Mesodermal cell (in vitro differentiated cells): ENCODE data around the gene KIFBP.

Experiments
- H3K27ac ChIP-seq: 2 replicates; pipeline ENCODE4 v1.7.0; 2013; ENCODE audit warnings: mild to moderate bottlenecking, low read depth, low read length, moderate library complexity; ENCODE audit not compliant: severe bottlenecking
- H3K36me3 ChIP-seq: 2 replicates; pipeline ENCODE4 v1.7.1; 2013; ENCODE audit warnings: mild to moderate bottlenecking, low read length, moderate library complexity; ENCODE audit not compliant: control insufficient read depth, insufficient read depth
- H3K4me1 ChIP-seq: one replicate; pipeline ENCODE4 v1.7.1; 2013; ENCODE audit warnings: mild to moderate bottlenecking, low read length; ENCODE audit not compliant: insufficient read depth, control insufficient read depth, poor library complexity, severe bottlenecking
- H3K4me3 ChIP-seq: 2 replicates; pipeline ENCODE4 v1.7.0; 2013; ENCODE audit warnings: low read length, control low read depth, mild to moderate bottlenecking; ENCODE audit not compliant: insufficient read depth, poor library complexity, severe bottlenecking; ENCODE audit errors: extremely low read depth
- H3K9me3 ChIP-seq: 2 replicates; pipeline ENCODE4 v1.7.1; 2013; ENCODE audit warnings: mild to moderate bottlenecking, low read length, moderate library complexity; ENCODE audit not compliant: control insufficient read depth
- WGBS, 2 experiments: methylation state at CpG; one replicate each; pipeline ENCODE4 v1.1.5; 2013; ENCODE audit warnings: missing lambda C conversion rate in 2 of 2; ENCODE audit not compliant: insufficient coverage in 2 of 2; 5-methylcytosine and 5-hydroxymethylcytosine counted together

KIFBP gene

DNA sequence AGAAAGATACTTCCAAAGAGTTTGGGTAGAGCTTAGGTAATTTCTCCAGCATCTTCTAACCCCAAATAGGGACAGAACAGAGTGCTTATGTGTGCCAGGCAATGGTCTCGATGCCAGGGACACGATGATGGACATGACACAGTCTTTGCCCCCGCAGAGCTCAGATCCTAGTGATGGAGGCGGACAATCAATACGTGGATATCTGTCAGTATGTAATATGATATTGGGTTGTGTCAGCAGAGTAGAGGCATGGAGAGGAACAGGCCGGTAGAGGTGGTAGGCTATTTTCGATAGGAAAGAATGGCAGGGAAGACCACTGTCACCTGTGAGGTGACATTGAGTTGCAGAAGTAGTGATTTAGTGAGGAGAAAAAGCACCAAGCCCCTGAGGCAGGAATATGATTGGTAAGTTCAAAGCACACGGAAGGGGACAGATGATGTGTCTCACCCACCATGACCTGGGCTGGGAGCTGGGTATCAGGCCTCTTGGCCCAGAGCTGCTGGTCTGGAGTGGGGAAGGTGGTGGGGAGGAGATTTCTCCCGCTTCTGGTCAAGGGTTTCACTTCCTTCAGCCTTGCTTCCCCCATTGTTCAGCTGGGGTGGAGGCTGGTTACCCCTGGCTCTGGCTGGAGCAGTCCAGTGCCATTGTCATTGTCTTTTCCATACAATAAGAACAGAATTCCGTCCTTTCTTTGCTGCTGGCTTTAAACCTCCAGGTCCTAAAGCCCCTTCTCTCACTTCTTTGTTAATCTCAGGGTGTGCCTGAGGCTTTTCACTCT lies 63.3 kb downstream of the KIFBP start:
- no peaks in the 10 kb centered on the region for H3K36me3 ChIP-seq
- no peaks in the 10 kb centered on the region for H3K4me1 ChIP-seq
- 86 to 90% methylated on average over 9 of the region's 10 CpGs for WGBS, 2 experiments
- no peaks in the 10 kb centered on the region for H3K9me3 ChIP-seq
- no peak overlapping the region for H3K4me3 ChIP-seq
- no peak overlapping the region for H3K27ac ChIP-seq

- H3K36me3 ChIP-seq = no peaks in the 10 kb centered on the region
- no peaks in the 10 kb centered on the region for H3K4me1 ChIP-seq
- no peaks in the 10 kb centered on the region for H3K9me3 ChIP-seq
- no peak overlapping the region for H3K27ac ChIP-seq
- H3K4me3 ChIP-seq = no peak overlapping the region
- 78 to 85% methylated on average over 5 to 6 of the region's 6 CpGs for WGBS, 2 experiments
Observed at GRCh38 chr10:69052736-69053135, 64.1 kb downstream of the KIFBP start.

DNA sequence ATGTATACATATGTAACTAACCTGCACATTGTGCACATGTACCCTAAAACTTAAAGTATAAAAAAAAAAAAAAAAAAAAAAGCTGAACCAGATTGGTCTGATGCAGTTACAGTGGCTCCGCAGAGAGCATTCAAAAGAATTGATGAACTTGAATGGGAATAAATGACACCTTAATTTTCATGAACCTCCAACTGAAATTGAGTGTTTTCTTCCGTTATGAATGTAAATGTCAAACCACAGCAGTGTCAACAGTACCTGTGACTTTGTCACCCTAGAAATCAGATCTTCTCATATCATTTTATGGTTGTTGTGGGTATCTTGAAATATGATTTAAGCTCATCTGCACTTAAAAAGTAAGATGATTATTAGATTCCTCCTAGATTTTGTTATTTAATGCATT lies 66.6 kb downstream of the KIFBP start:
- Histone ChIP-seq H3K9me3 (no peaks in the 10 kb centered on the region), H3K36me3 (no peaks in the 10 kb centered on the region), H3K4me3 (no peak overlapping the region), H3K27ac (no peak overlapping the region), H3K4me1 (no peaks in the 10 kb centered on the region)
- no CpG with 5 or more reads among the region's 2 CpGs for WGBS, 2 experiments

DNA sequence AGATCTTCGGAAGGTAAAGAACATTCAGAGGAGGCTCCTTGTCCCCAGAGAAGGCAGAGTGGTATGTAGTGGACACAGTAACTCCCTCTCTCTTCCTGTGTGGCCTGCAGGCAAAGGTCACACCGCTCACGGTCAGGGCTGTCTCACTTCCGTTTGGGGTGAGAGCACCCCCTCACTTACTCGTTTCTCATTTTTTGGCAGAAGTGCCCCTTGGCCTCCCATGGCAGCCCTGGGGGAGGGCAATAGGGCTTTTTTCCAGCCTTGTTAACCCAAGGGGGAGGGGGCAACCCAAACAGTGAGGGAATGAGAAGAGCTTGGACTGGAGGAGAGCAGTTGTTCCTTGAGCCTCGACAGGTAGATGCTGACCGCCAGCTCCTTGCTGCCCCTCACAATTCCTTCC lies 67.5 kb downstream of the KIFBP start:
- Histone ChIP-seq H3K27ac (no peak overlapping the region), H3K36me3 (no peaks in the 10 kb centered on the region), H3K9me3 (no peaks in the 10 kb centered on the region), H3K4me1 (no peaks in the 10 kb centered on the region), H3K4me3 (no peak overlapping the region)
- WGBS, 2 experiments = 80% methylated on average over 6 of the region's 7 CpGs; no CpG with 5 or more reads in 1 of the 2 experiments

DNA sequence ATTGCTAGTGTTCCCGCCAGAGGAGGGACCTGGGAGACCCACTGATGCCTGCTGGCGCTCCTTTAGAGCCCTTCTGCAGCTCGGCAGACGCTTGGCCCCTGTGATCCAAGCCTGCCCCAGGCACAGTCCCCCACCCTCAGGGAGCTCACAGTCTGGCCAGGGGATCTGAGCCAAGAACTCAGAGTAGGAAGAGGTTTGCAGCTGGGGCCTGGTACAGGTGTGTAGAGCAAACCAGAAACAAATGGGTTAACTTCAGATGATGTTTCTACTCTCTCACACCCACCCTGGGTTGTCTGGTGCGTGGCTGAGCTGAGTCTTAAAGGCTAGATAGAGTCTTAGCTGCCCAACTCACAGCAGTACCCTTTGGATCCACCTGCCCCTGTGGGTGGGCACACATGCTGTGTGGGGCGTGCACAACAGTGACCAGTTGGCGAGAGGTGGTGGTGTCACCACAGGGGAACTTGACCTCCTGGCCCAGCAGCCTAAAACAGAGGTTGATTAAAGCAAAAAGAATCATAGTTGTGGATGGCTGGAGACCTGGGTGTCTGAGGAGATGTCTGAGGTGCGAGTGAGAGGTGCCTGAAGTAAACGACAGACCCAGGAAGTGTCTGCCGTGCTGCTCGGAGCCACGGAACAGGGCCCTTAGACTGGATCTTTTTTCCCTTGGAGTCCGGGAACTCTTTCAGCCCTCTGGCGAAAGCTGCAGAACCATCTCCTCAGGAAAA lies 68.1 kb downstream of the KIFBP start:
- no peak overlapping the region for H3K4me3 ChIP-seq
- no peaks in the 10 kb centered on the region for H3K4me1 ChIP-seq
- no peaks in the 10 kb centered on the region for H3K9me3 ChIP-seq
- no peak overlapping the region for H3K27ac ChIP-seq
- WGBS, 2 experiments = 92% methylated on average over 10 to 12 of the region's 14 CpGs
- no peaks in the 10 kb centered on the region for H3K36me3 ChIP-seq

DNA sequence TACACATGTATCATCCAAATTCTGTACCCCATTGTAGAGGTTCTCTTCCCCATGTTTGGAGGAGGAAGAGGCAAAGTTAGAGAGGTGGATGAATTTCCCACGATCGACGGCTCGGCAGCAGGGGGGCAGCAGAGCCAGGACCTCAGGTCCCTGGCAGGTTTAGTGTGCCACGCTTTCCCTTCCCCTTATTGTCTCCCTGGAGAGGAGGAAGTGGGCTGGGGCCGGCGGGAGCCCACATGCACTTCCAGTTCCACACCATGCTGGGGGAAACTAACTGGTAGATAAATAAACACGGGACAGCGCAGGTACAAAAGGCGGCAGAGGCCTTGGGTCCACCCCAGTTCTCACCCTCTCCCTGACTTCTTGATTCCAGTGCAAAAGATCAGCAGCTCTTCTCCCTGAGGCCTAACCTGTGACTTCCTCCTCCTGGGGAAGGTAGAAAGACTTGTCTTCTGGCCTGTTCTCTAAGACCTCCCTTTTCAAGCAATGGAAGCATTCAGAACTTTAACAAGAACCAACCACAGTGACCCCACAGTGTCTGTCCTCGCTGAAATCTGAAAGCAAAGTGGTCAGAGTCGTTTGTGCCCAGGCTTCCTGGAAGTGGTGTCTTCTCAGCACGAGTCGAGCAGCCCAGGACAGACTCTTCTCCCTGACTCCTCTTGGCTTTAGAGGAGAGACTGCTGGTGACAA lies 68.8 kb downstream of the KIFBP start:
- no peak overlapping the region for H3K27ac ChIP-seq
- WGBS, 2 experiments = 81 to 86% methylated on average over 4 to 8 of the region's 14 CpGs

GRCh38 chr10:69057951-69058297 lies 69.3 kb downstream of the KIFBP start:
- no peaks in the 10 kb centered on the region for H3K4me1 ChIP-seq
- 0% methylated on average over 1 of the region's 1 CpG; no CpG with 5 or more reads in 1 of the 2 experiments for WGBS, 2 experiments
- H3K4me3 ChIP-seq = no peak overlapping the region
- no peaks in the 10 kb centered on the region for H3K9me3 ChIP-seq
- no peaks in the 10 kb centered on the region for H3K36me3 ChIP-seq
- no peak overlapping the region for H3K27ac ChIP-seq

More for the DNA sequence above, 68.8 kb downstream of the KIFBP start:
- H3K4me1 ChIP-seq = no peaks in the 10 kb centered on the region
- H3K9me3 ChIP-seq = no peaks in the 10 kb centered on the region
- H3K36me3 ChIP-seq = no peaks in the 10 kb centered on the region
- H3K4me3 ChIP-seq = no peak overlapping the region

DNA sequence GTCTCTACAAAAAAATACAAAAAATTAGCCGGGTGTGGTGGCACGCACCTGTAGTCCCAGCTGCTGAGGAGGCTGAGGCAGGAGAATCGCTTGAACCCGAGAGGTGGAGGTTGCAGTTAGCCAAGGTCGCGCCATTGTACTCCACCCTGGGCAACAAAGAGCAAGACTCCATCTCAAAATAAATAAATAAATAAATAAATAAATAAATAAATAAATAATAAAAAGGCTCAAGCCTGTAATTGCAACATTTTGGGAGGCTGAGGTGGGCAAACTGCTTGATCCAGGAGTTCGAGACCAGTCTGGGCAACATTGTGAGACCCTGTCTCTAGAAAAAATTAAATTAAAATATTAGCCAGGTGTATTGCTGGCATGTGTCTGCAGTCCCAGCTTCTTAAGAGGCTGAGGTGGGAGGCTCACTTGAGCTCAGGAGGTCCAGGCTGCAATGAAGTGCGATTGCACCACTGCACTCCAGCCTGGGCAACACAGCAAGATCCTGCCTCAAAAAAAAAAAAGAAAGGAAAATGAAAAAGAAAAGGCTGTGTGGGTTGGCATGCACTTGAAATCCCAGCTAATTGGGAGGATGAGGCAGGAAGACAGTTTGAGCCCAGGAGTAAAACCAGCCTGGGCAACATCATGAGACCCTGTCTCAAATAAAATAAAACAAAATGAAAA lies 71.7 kb downstream of the KIFBP start:
- Histone ChIP-seq H3K36me3 (no peaks in the 10 kb centered on the region), H3K9me3 (no peaks in the 10 kb centered on the region), H3K4me3 (no peak overlapping the region), H3K4me1 (no peaks in the 10 kb centered on the region), H3K27ac (no peak overlapping the region)
- 93% methylated on average over 6 of the region's 8 CpGs for WGBS, 2 experiments

DNA sequence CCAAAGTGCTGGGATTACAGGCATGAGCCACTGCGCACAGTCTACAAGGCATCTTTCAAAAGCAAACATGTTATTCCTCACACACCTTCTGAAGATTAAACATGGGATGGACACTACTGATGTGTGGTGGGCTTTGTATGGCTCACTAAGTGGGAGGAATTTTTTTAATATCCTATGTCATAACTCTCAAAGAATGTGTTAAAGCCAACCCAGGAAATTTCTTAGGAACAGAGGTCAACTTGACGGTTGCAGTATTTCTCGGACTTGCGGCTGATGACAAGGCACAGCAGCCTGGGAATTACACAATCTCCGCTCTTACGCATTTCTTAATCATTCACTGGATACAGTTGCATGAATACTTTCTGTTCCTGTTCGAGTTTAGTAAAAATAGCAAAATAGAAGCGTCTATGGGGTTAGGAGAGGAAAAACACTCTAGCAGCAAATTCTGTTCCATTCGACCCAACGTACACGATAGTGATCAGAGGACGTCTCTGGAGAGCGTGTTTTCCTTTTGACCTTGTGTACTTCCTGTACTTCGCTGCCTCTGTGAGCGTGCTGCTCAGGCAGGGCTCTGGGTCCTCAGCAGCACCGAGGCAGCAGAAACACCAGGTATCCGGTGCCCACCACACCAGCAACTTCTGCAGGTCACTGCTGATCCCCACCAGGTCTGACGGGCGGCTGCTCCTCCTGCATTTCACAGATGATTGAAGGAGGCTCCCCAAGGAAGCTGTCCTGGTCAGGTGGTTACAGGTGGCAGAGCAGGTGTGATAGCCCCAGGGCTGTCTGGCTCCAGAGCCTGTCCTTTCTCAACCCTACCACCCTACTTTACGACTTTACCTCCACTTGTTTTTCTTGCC lies 72.9 kb downstream of the KIFBP start:
- no peak overlapping the region for H3K27ac ChIP-seq
- H3K36me3 ChIP-seq = no peaks in the 10 kb centered on the region

GRCh38 chr10:69062901-69063300 lies 74.3 kb downstream of the KIFBP start:
- Histone ChIP-seq H3K27ac (no peak overlapping the region), H3K4me1 (no peaks in the 10 kb centered on the region), H3K9me3 (no peaks in the 10 kb centered on the region), H3K36me3 (no peaks in the 10 kb centered on the region), H3K4me3 (no peak overlapping the region)
- 66 to 100% methylated on average over 2 to 4 of the region's 5 CpGs for WGBS, 2 experiments

More for the DNA sequence above, 72.9 kb downstream of the KIFBP start:
- Histone ChIP-seq H3K9me3 (no peaks in the 10 kb centered on the region), H3K4me1 (no peaks in the 10 kb centered on the region), H3K4me3 (no peak overlapping the region)
- WGBS, 2 experiments = 87 to 88% methylated on average over 18 of the region's 20 CpGs
